Loucy (cell line): ENCODE measurements around the gene KCNJ15.

Source experiments
- H2AFZ ChIP-seq: fragments of 200-600 bp; sonication (generic); 2 replicates; pipeline ENCODE4 v1.6.0; 2016; ENCODE audit warnings: antibody characterized with exemption, mild to moderate bottlenecking, low read length, moderate library complexity
- H3F3A ChIP-seq: fragments of 200-600 bp; 2 replicates; pipeline ENCODE4 v1.6.0; 2016; ENCODE audit warnings: antibody characterized with exemption, low read depth, mild to moderate bottlenecking
- H3K27me3 ChIP-seq: fragments of 200-600 bp; sonication (generic); 2 replicates; pipeline ENCODE4 v1.6.1; 2014; ENCODE audit warnings: low read length, mild to moderate bottlenecking; ENCODE audit not compliant: insufficient read depth, poor library complexity, severe bottlenecking
- H3K36me3 ChIP-seq: fragments of 200-600 bp; sonication (generic); 2 replicates; pipeline ENCODE4 v1.6.1; 2016; ENCODE audit warnings: low read length; ENCODE audit not compliant: insufficient read depth
- H3K4me1 ChIP-seq: fragments of 200-600 bp; sonication (generic); 2 replicates; pipeline ENCODE4 v1.5.1; 2014; ENCODE audit warnings: low read length, mild to moderate bottlenecking; ENCODE audit not compliant: insufficient read depth, poor library complexity, severe bottlenecking
- H3K4me2 ChIP-seq: fragments of 200-600 bp; sonication (generic); 2 replicates; pipeline ENCODE4 v1.6.0; 2014; ENCODE audit warnings: antibody characterized with exemption, low read length, low read depth, mild to moderate bottlenecking; ENCODE audit not compliant: poor library complexity, severe bottlenecking
- H3K4me3 ChIP-seq: fragments of 200-600 bp; sonication (generic); 2 replicates; pipeline ENCODE4 v1.5.1; 2014; ENCODE audit warnings: low read length, mild to moderate bottlenecking, mixed read lengths; ENCODE audit not compliant: poor library complexity, severe bottlenecking
- H3K79me2 ChIP-seq: fragments of 200-600 bp; sonication (generic); 2 replicates; pipeline ENCODE4 v1.6.1; 2014; ENCODE audit warnings: low read length; ENCODE audit not compliant: insufficient read depth
- H3K9ac ChIP-seq: fragments of 200-600 bp; sonication (generic); 2 replicates; pipeline ENCODE4 v1.6.0; 2014; ENCODE audit warnings: mild to moderate bottlenecking, low read depth, low read length, moderate library complexity; ENCODE audit not compliant: poor library complexity, severe bottlenecking
- H3K9me2 ChIP-seq: fragments of 200-600 bp; sonication (generic); replicated peaks from 2 replicates; pipeline ENCODE4 v1.6.1; 2016; ENCODE audit warnings: low read depth, low read length, mixed read lengths
- H3K9me3 ChIP-seq: fragments of 200-600 bp; sonication (generic); 2 replicates; pipeline ENCODE4 v1.6.1; 2014; ENCODE audit warnings: mild to moderate bottlenecking, antibody characterized with exemption, low read length, low read depth; ENCODE audit not compliant: insufficient read depth
- H4K20me1 ChIP-seq: fragments of 200-600 bp; sonication (generic); 2 replicates; pipeline ENCODE4 v1.6.0; 2014; ENCODE audit warnings: antibody characterized with exemption, low read length, mild to moderate bottlenecking; ENCODE audit not compliant: insufficient read depth, poor library complexity, severe bottlenecking
- EZH2phosphoT487 ChIP-seq: fragments of 200-600 bp; IDR thresholded peaks from 2 replicates; pipeline ENCODE4 v1.6.1; 2018; ENCODE audit warnings: antibody characterized with exemption, mild to moderate bottlenecking, moderate library complexity, borderline replicate concordance
- TF ChIP-seq, protein P1 (sequence below): fragments of 200-600 bp; sonication (generic); conservative IDR thresholded peaks from 2 replicates; pipeline ENCODE4 v1.5.1; 2014; ENCODE audit warnings: mild to moderate bottlenecking, antibody characterized with exemption, low read length

The KCNJ15 gene

GRCh38 chr21:38308532-38309119 is 51.8 kb downstream of the KCNJ15 start:
- TF ChIP-seq EZH2phosphoT487: no peak
- TF ChIP-seq, protein P1, sequence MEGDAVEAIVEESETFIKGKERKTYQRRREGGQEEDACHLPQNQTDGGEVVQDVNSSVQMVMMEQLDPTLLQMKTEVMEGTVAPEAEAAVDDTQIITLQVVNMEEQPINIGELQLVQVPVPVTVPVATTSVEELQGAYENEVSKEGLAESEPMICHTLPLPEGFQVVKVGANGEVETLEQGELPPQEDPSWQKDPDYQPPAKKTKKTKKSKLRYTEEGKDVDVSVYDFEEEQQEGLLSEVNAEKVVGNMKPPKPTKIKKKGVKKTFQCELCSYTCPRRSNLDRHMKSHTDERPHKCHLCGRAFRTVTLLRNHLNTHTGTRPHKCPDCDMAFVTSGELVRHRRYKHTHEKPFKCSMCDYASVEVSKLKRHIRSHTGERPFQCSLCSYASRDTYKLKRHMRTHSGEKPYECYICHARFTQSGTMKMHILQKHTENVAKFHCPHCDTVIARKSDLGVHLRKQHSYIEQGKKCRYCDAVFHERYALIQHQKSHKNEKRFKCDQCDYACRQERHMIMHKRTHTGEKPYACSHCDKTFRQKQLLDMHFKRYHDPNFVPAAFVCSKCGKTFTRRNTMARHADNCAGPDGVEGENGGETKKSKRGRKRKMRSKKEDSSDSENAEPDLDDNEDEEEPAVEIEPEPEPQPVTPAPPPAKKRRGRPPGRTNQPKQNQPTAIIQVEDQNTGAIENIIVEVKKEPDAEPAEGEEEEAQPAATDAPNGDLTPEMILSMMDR: no peak
- Histone ChIP-seq H3F3A (no peaks in the 10 kb centered on the region), H3K4me2 (no peak overlapping the region), H3K9me2 (no peaks in the 10 kb centered on the region), H2AFZ (no peak overlapping the region), H3K4me3 (no peak overlapping the region), H3K4me1 (no peaks in the 10 kb centered on the region), H3K27me3 (no peaks in the 10 kb centered on the region), H4K20me1 (no peaks in the 10 kb centered on the region), H3K79me2 (no peaks in the 10 kb centered on the region), H3K9me3 (no peaks in the 10 kb centered on the region), H3K36me3 (no peaks in the 10 kb centered on the region), H3K9ac (no peak overlapping the region)

DNA sequence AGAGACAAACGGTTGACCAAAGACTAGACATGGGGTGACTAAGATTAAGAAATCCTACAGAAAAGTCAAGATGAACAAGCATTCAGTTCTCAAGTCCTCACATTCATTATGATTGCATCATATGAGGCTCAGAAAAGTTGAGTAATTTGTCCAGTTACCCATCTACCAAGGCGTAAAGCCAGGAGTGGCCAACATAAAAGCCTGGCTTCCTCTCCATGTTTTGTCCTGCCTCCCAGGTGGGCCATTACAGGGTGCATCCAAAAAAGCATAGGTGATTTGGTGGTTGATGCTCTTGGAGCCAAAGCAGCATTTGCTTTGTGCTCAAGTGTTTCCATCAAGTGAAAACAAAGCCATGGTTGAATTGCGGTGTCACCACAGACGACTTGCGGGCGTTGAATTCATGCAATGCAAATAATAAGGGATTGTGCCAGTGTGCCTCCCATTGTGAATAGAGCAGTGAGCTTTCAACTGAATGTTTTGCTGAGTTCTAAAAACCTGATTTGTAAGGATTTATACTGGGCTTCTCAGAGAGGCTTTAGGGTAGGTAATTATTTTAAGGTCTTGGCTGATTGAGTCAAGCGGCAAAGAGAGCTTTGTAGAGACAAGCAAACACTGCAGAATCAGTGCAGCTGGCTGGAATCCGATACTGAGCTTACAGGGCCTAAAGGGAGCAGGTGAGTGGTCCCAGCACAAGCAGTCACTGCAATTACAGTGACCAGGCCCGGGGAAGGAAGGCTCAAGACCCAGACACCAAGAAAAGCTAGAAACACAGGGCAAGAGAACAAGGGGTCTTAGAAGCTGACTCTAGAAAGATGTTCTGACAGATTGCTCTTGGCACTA is 54.1 kb downstream of the KCNJ15 start:
- H3K36me3 ChIP-seq: no peaks in the 10 kb centered on the region
- H3K4me3 ChIP-seq: no peak overlapping the region
- no peaks in the 10 kb centered on the region for H3K9me3 ChIP-seq
- no peak for TF ChIP-seq EZH2phosphoT487
- TF ChIP-seq, protein P1: no peak
- no peaks in the 10 kb centered on the region for H3K27me3 ChIP-seq
- no peaks in the 10 kb centered on the region for H3F3A ChIP-seq
- H3K4me1 ChIP-seq: no peaks in the 10 kb centered on the region
- H3K4me2 ChIP-seq: no peak overlapping the region
- no peaks in the 10 kb centered on the region for H3K9me2 ChIP-seq
- H3K9ac ChIP-seq: no peak overlapping the region
- no peaks in the 10 kb centered on the region for H3K79me2 ChIP-seq
- H2AFZ ChIP-seq: no peak overlapping the region
- H4K20me1 ChIP-seq: no peaks in the 10 kb centered on the region

DNA sequence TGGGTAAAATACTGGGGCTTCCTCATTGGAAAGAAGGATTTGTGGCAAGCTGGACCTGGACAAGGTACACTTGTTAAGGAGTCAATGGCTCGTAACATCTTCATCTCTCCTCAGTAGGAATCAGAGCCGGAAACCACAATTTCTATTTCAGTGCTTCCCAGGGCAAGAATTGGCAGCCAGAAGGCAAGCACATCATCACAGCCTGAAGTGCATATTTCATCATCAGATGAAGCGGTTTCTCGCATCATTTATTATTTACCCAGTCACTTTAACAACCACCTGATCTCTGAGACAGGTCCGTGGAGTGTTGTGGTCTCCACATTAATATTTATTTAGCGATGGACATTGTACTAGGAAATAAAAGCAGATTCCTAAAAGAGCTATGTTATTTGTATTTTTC is 55.0 kb downstream of the KCNJ15 start:
- Histone ChIP-seq H3K9me2 (no peaks in the 10 kb centered on the region), H3F3A (no peaks in the 10 kb centered on the region), H3K27me3 (no peaks in the 10 kb centered on the region), H3K36me3 (no peaks in the 10 kb centered on the region), H3K9ac (no peak overlapping the region), H3K9me3 (no peaks in the 10 kb centered on the region), H3K79me2 (no peaks in the 10 kb centered on the region), H3K4me3 (no peak overlapping the region), H4K20me1 (no peaks in the 10 kb centered on the region), H3K4me1 (no peaks in the 10 kb centered on the region), H3K4me2 (no peak overlapping the region), H2AFZ (no peak overlapping the region)
- TF ChIP-seq EZH2phosphoT487: no peak
- TF ChIP-seq, protein P1: no peak
